SK-N-SH treated with all-trans-retinoic acid at 6 μM for 48 hours (cell line): ENCODE data around the gene CCDC188.

Experiments
- ATAC-seq: fragments of 200-7000 bp; cut with Tn5 transposase; 3 replicates; pipeline ENCODE4 v1.9.1; 2020; ENCODE audit warnings: mild to moderate bottlenecking, moderate library complexity
- BACH2 ChIP-seq: fragments of 250-450 bp; sonication (Bioruptor Pico); IDR thresholded peaks from 2 replicates; pipeline ENCODE4 v1.9.0; 2021; ENCODE audit warnings: mild to moderate bottlenecking, borderline replicate concordance
- CSDC2 ChIP-seq: fragments of 250-450 bp; sonication (Bioruptor Pico); IDR thresholded peaks from 2 replicates; pipeline ENCODE4 v1.5.0; 2020; ENCODE audit warnings: mild to moderate bottlenecking, moderate library complexity
- CSRNP3 ChIP-seq: fragments of 250-450 bp; sonication (Bioruptor Pico); IDR thresholded peaks from 2 replicates; pipeline ENCODE4 v1.5.1; 2021; ENCODE audit warnings: mild to moderate bottlenecking, moderate library complexity
- ESRRG ChIP-seq: fragments of 250-450 bp; sonication (Bioruptor Pico); IDR thresholded peaks from 2 replicates; pipeline ENCODE4 v1.6.1; 2021; ENCODE audit warnings: mild to moderate bottlenecking
- GLIS3 ChIP-seq: fragments of 250-450 bp; sonication (Bioruptor Pico); IDR thresholded peaks from 2 replicates; pipeline ENCODE4 v1.5.0; 2020; ENCODE audit warnings: mild to moderate bottlenecking, moderate library complexity
- ISL1 ChIP-seq: fragments of 250-450 bp; sonication (Bioruptor Pico); IDR thresholded peaks from 2 replicates; pipeline ENCODE4 v2.1.2; 2022; ENCODE audit warnings: mild to moderate bottlenecking, moderate library complexity
- OSR1 ChIP-seq: fragments of 250-450 bp; sonication (Bioruptor Pico); IDR thresholded peaks from 2 replicates; pipeline ENCODE4 v1.8.0; 2022; ENCODE audit warnings: moderate library complexity, mild to moderate bottlenecking, inconsistent platforms
- PATZ1 ChIP-seq: fragments of 250-450 bp; sonication (Bioruptor Pico); IDR thresholded peaks from 2 replicates; pipeline ENCODE4 v1.8.0; 2020; ENCODE audit warnings: mild to moderate bottlenecking, moderate library complexity, borderline replicate concordance
- POU6F1 ChIP-seq: fragments of 250-450 bp; sonication (Bioruptor Pico); IDR thresholded peaks from 2 replicates; pipeline ENCODE4 v1.8.0; 2021; ENCODE audit warnings: low read depth, mild to moderate bottlenecking, moderate library complexity, borderline replicate concordance
- PPARA ChIP-seq: fragments of 250-450 bp; sonication (Bioruptor Pico); IDR thresholded peaks from 2 replicates; pipeline ENCODE4 v1.5.0; 2020; ENCODE audit warnings: mild to moderate bottlenecking, borderline replicate concordance
- RARB ChIP-seq: fragments of 250-450 bp; sonication (Bioruptor Pico); IDR thresholded peaks from 2 replicates; pipeline ENCODE4 v1.8.0; 2021; ENCODE audit warnings: mild to moderate bottlenecking, moderate library complexity
- SNAI2 ChIP-seq: fragments of 250-450 bp; sonication (Bioruptor Pico); IDR thresholded peaks from 2 replicates; pipeline ENCODE4 v1.5.0; 2020; ENCODE audit warnings: mild to moderate bottlenecking, moderate library complexity
- TOX ChIP-seq: fragments of 250-450 bp; sonication (Bioruptor Pico); IDR thresholded peaks from 2 replicates; pipeline ENCODE4 v1.8.0; 2021; ENCODE audit warnings: mild to moderate bottlenecking, moderate library complexity, borderline replicate concordance
- TSHZ2 ChIP-seq: fragments of 250-450 bp; sonication (Bioruptor Pico); IDR thresholded peaks from 2 replicates; pipeline ENCODE4 v1.5.0; 2020; ENCODE audit warnings: mild to moderate bottlenecking, moderate library complexity
- ZC3H10 ChIP-seq: fragments of 250-450 bp; sonication (Bioruptor Pico); IDR thresholded peaks from 2 replicates; pipeline ENCODE4 v1.5.1; 2021; ENCODE audit warnings: mild to moderate bottlenecking, moderate library complexity
- ZFP30 ChIP-seq: fragments of 450-650 bp; formaldehyde crosslinking; IDR thresholded peaks from 2 replicates; pipeline ENCODE4 v1.5.0; 2022; ENCODE audit warnings: mild to moderate bottlenecking, moderate library complexity
- ZNF565 ChIP-seq: fragments of 450-650 bp; formaldehyde crosslinking; conservative IDR thresholded peaks from 2 replicates; pipeline ENCODE4 v1.5.0; 2020; ENCODE audit warnings: low read depth, mild to moderate bottlenecking, moderate library complexity
- ZNF70 ChIP-seq: fragments of 450-650 bp; formaldehyde crosslinking; IDR thresholded peaks from 2 replicates; pipeline ENCODE4 v1.5.0; 2020; ENCODE audit warnings: mild to moderate bottlenecking, moderate library complexity
- ZNF8 ChIP-seq: fragments of 450-650 bp; formaldehyde crosslinking; IDR thresholded peaks from 2 replicates; pipeline ENCODE4 v1.5.0; 2020; ENCODE audit warnings: mild to moderate bottlenecking, moderate library complexity

The CCDC188 gene

GRCh38 chr22:20137113-20137512, 13.7 kb downstream of the CCDC188 start:
- TF ChIP-seq TOX (CRISPR knock-in tag), result no peak
- TF ChIP-seq TSHZ2 (CRISPR knock-in tag), result no peak
- no peak for TF ChIP-seq ZC3H10 (CRISPR knock-in tag)
- no peak for TF ChIP-seq OSR1 (CRISPR knock-in tag)
- no peak for TF ChIP-seq ZFP30 (CRISPR knock-in tag)
- TF ChIP-seq GLIS3 (CRISPR knock-in tag), result no peak
- no peak for TF ChIP-seq CSRNP3
- TF ChIP-seq PPARA (CRISPR knock-in tag), result no peak
- TF ChIP-seq CSDC2 (CRISPR knock-in tag), result no peak
- no peak for TF ChIP-seq BACH2 (CRISPR knock-in tag)
- TF ChIP-seq ZNF8 (CRISPR knock-in tag), result no peak
- no peak for TF ChIP-seq ESRRG (CRISPR knock-in tag)
- no peak for ATAC-seq

GRCh38 chr22:20136603-20136873, 14.3 kb downstream of the CCDC188 start:
- ATAC-seq, result no peak
- TF ChIP-seq ZNF70 (CRISPR knock-in tag) (no peak), RARB (no peak)

- TF ChIP-seq TSHZ2 (CRISPR knock-in tag) (no peak), TOX (CRISPR knock-in tag) (no peak), ZNF8 (CRISPR knock-in tag) (no peak), CSRNP3 (no peak), POU6F1 (CRISPR knock-in tag) (no peak), ISL1 (CRISPR knock-in tag) (no peak), OSR1 (CRISPR knock-in tag) (no peak), PPARA (CRISPR knock-in tag) (no peak), GLIS3 (CRISPR knock-in tag) (no peak), CSDC2 (CRISPR knock-in tag) (no peak)
- ATAC-seq, result no peak
These were observed 14.9 kb downstream of the CCDC188 start for GRCh38 chr22:20135806-20136602.

- ATAC-seq, result no peak
These were observed 15.6 kb downstream of the CCDC188 start for GRCh38 chr22:20135265-20135664.

More at GRCh38 chr22:20135265-20135664, 15.6 kb downstream of the CCDC188 start:
- TF ChIP-seq TSHZ2 (CRISPR knock-in tag) (no peak), ZNF565 (CRISPR knock-in tag) (no peak), SNAI2 (no peak), ZNF8 (CRISPR knock-in tag) (no peak), ZNF70 (CRISPR knock-in tag) (no peak), PATZ1 (no peak)
